MM.1S (cell line): ENCODE measurements around the gene WDR81.

Experiments
- CTCF ChIP-seq: fragments of 300-600 bp; sonication (generic); IDR thresholded peaks from 2 replicates; pipeline ENCODE4 v1.5.1; 2016; ENCODE audit warnings: antibody characterized with exemption, low read length, mixed read lengths
- EZH2 ChIP-seq: fragments of 300-600 bp; sonication (generic); optimal IDR thresholded peaks from 2 replicates; pipeline ENCODE3; 2017; ENCODE audit warnings: low read depth, mild to moderate bottlenecking, antibody characterized with exemption, low read length, mixed read lengths

- TF ChIP-seq CTCF: no peak
- TF ChIP-seq EZH2: no peak
Measured at GRCh38 chr17:1710807-1711553, 13.5 kb upstream of the WDR81 start.
